Nephron (organoid): ENCODE results near the gene SMIM29.

ENCODE experiments used
- H3K27ac Mint-ChIP-seq, 3 experiments: 2 replicates each; pipeline ENCODE4 v1.8.0; 2020; ENCODE audit warnings: mixed read lengths in 3 of 3, mild to moderate bottlenecking in 2 of 3, moderate library complexity in 1 of 3
- H3K27me3 Mint-ChIP-seq: 2 replicates; pipeline ENCODE4 v1.8.0; 2021; ENCODE audit warnings: low read depth, mild to moderate bottlenecking, moderate library complexity, mixed read lengths
- H3K36me3 Mint-ChIP-seq: 2 replicates; pipeline ENCODE4 v1.8.0; 2020; ENCODE audit warnings: low read depth, mixed read lengths
- H3K4me1 Mint-ChIP-seq: 2 replicates; pipeline ENCODE4 v1.8.0; 2020; ENCODE audit warnings: mixed read lengths
- H3K4me3 Mint-ChIP-seq, 3 experiments: 2 replicates each; pipeline ENCODE4 v1.8.0; 2020; ENCODE audit warnings: mild to moderate bottlenecking in 3 of 3, mixed read lengths in 3 of 3, moderate library complexity in 2 of 3
- H3K9me3 Mint-ChIP-seq: 2 replicates; pipeline ENCODE4 v1.8.0; 2020; ENCODE audit warnings: mixed read lengths
- TF ChIP-seq, protein P1 (sequence below), 3 experiments: fragments of 200-600 bp; sonication (generic); IDR thresholded peaks; one replicate each; pipeline ENCODE4 v1.5.0; 2021; ENCODE audit warnings: antibody characterized with exemption in 3 of 3; ENCODE audit not compliant: unreplicated experiment in 3 of 3

The SMIM29 gene

DNA sequence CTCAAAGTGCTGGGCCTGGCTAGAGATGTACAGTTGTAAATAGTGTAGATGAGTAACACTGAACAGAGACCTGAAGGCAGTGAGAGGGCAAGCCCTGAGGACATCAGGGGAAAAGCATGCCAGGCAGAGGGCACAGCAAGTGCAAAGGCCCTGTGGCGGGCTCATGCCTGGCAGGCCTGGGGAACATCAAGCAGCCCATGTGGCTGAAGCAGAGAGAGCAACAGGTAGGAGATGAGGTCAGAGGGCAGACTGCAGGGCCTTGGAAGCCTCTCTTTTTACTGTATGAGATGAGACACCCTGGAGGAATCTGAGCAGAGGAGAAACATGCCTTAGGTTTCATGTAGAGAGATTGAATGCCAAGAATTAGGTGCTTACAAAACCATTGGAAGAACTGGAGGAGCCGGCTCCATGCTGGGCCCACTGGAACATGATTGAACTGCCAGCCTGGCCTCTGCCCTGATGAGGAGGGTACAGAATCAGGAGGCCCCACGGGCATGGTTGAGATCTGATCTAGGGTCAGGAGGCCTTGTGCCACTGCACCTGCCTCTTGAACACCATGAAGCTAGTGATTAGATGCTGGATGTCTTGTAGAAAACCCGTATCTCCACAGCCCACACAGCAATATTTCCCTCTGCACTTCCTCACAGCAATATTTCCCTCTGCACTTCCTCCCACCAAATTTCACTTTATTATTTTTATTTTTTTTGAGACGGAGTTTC lies 18.0 kb downstream of the SMIM29 start:
- Mint-ChIP-seq H3K27me3 (no peaks in the 10 kb centered on the region), H3K36me3 (no peaks in the 10 kb centered on the region), H3K4me1 (no peaks in the 10 kb centered on the region), H3K9me3 (no peaks in the 10 kb centered on the region), H3K4me3 (no peak overlapping the region), H3K27ac (no peak overlapping the region)
- TF ChIP-seq, protein P1, sequence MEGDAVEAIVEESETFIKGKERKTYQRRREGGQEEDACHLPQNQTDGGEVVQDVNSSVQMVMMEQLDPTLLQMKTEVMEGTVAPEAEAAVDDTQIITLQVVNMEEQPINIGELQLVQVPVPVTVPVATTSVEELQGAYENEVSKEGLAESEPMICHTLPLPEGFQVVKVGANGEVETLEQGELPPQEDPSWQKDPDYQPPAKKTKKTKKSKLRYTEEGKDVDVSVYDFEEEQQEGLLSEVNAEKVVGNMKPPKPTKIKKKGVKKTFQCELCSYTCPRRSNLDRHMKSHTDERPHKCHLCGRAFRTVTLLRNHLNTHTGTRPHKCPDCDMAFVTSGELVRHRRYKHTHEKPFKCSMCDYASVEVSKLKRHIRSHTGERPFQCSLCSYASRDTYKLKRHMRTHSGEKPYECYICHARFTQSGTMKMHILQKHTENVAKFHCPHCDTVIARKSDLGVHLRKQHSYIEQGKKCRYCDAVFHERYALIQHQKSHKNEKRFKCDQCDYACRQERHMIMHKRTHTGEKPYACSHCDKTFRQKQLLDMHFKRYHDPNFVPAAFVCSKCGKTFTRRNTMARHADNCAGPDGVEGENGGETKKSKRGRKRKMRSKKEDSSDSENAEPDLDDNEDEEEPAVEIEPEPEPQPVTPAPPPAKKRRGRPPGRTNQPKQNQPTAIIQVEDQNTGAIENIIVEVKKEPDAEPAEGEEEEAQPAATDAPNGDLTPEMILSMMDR (IDR thresholded peaks at IDR 0.05; ENCODE audit: unreplicated experiment in 3 of 3), result no peak

DNA sequence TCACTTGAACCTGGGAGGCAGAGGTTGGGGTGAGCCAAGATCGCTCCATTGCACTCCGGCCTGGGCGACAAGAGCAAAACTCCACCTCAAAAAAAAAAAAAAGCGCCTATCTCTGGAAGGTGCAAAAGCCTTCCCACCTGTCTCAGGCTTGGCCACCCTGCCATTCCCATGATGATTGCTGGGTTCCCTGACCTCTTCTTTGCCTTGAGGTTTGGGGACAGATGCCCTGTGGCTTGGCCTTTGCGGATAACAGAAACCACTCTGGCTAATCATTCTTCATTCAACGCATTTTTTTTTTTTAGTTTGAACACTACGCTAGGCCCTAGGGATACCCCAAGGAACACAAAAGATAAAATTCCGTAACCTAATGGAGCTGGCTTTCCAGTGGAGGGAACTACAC lies 18.9 kb downstream of the SMIM29 start:
- no peak overlapping the region for H3K27ac Mint-ChIP-seq
- H3K36me3 Mint-ChIP-seq, result no peaks in the 10 kb centered on the region
- TF ChIP-seq, protein P1 (IDR thresholded peaks at IDR 0.05; ENCODE audit: unreplicated experiment in 3 of 3), result no peak
- H3K9me3 Mint-ChIP-seq, result no peaks in the 10 kb centered on the region
- no peaks in the 10 kb centered on the region for H3K27me3 Mint-ChIP-seq
- H3K4me3 Mint-ChIP-seq, result no peak overlapping the region
- no peaks in the 10 kb centered on the region for H3K4me1 Mint-ChIP-seq

DNA sequence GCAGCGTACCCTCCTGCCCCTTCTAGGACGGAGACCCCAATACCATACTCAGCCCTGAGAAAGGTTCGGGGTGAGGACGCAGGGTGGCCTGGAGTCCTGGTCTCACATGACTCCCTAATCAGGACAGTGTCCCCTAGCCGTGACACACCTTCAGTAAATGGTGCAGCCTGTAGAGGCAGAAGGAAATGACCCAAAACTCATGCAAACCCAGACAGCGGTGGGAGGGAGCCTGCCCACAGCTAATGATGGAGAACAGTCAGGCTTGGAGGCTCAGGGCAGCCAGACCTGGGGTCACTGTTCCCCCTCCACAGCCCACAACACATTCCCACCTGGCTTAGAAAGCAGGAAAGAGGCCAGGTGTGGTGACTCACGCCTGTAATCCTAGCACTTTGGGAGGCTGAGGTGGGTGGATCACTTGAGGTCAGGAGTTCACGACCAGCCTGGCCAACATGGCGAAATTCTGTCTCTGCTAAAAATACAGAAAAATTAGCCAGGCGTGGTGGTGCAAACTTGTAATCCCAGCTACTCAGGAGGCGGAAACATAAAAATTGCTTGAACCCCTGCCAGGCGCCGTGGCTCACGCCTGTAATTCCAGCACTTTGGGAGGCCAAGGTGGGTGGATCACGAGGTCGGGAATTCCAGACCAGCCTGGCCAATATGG lies 20.9 kb downstream of the SMIM29 start:
- H3K9me3 Mint-ChIP-seq, result no peaks in the 10 kb centered on the region
- TF ChIP-seq, protein P1 (IDR thresholded peaks at IDR 0.05; ENCODE audit: unreplicated experiment in 3 of 3), result no peak
- H3K27ac Mint-ChIP-seq, result peak overlapping the region in 1 of 3 experiments; percentile 60
- H3K36me3 Mint-ChIP-seq, result no peaks in the 10 kb centered on the region
- no peak overlapping the region for H3K4me3 Mint-ChIP-seq
- H3K27me3 Mint-ChIP-seq, result no peaks in the 10 kb centered on the region
- H3K4me1 Mint-ChIP-seq, result peaks cover 6% of the 10 kb centered on the region

DNA sequence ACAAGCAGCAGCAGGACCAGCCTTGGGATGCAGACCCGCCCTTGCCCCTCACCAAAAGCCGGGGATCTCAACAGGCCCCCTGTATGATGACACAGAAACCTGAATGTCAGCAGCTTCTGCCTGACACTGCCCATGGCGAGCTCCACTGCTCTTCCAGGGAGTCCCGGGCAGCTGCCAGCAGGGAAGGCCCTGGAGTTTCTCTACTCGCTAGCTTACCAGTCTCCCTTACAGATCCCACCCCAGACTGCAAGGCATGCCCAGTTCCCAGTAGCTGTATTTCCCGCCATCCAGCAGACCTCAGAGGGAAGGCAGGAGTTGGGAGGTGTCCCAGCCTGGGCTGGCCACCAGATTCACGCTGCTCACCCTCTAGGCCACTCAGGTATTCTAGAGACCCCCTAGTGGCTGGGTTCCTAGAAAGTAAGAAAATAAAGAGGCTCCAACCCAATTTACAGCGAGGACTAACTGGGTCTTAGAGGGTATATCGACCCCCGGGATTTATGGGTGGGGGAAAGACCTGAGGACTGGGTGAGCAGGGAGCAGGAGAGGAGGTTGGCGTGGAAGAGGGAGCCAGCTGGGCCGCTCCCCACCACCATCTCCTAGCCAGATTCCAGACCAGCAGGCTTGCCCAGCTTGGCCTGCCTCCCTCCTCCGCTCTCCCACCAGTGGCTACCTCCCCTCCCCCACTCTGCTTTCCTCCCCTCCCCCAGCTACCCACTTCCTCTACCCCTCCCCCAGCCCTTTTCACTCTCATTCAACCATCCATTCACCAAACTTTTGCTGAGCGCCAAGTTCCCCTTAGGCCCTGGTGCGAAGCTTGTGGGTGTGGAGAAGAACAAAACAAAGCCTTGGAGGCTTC lies 21.8 kb downstream of the SMIM29 start:
- H3K4me3 Mint-ChIP-seq, result no peak overlapping the region
- H3K9me3 Mint-ChIP-seq, result no peaks in the 10 kb centered on the region
- TF ChIP-seq, protein P1 (IDR thresholded peaks at IDR 0.05; ENCODE audit: unreplicated experiment in 3 of 3), result no peak
- H3K36me3 Mint-ChIP-seq, result no peaks in the 10 kb centered on the region
- peaks cover 6% of the 10 kb centered on the region for H3K4me1 Mint-ChIP-seq
- peak overlapping the region in 2 of 3 experiments; percentile 37 to 60 for H3K27ac Mint-ChIP-seq
- no peaks in the 10 kb centered on the region for H3K27me3 Mint-ChIP-seq

DNA sequence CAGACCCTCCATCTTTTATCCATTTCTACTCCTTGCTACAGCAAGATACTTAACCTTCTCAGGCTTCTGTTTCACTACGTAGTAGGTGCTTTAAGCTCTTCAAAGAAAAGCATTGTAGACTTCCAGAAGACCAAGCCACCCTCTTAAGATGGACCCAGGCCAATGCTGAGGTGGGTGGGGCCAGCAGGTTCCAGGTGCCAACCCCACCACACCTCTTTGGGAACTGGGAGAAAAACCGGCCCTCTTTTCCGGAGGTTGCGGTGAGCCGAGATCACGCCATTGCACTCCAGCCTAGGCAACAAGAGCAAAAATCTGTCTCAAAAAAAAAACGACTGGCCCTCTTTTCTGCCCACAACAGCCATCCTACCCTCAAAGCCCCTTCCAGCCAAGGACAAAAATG lies 22.7 kb downstream of the SMIM29 start:
- TF ChIP-seq, protein P1 (IDR thresholded peaks at IDR 0.05; ENCODE audit: unreplicated experiment in 3 of 3), result no peak
- Mint-ChIP-seq H3K36me3 (no peaks in the 10 kb centered on the region), H3K27ac (no peak overlapping the region), H3K4me3 (no peak overlapping the region), H3K9me3 (no peaks in the 10 kb centered on the region), H3K27me3 (no peaks in the 10 kb centered on the region), H3K4me1 (peaks cover 6% of the 10 kb centered on the region)
